Occipital lobe (tissue), 2 donors: Measurements from ENCODE around the gene PITX1. TPM values are rescaled to one million over a fixed set of nuclear protein-coding genes. Genes with fewer than 3 reads are reported as not detected.

Experiments used
- DNase-seq: peaks from one replicate; lab custom pipeline; 2025; lab: John Stamatoyannopoulos, UW
- total RNA-seq: library from RNA; depleted of rRNA; stranded (reverse); fragments of >200 nt; gene quantifications from one replicate; pipeline ENCODE4 v1.2.3, GENCODE V29; 2014

PITX1 gene
- total RNA-seq, 1 donor from 2014 or later: not detected

GRCh38 chr5:135062216-135063055 lies 28.4 kb upstream of the PITX1 start:
- no peak for DNase-seq

GRCh38 chr5:135061001-135061400 lies 27.0 kb upstream of the PITX1 start:
- DNase-seq: no peak

- DNase-seq: no peak
Measured at GRCh38 chr5:135060021-135060420, 26.0 kb upstream of the PITX1 start.

- DNase-seq: no peak
Measured at GRCh38 chr5:135059000-135059923, 25.2 kb upstream of the PITX1 start.

- no peak for DNase-seq
Measured at GRCh38 chr5:135058331-135058732, 24.3 kb upstream of the PITX1 start.

- no peak for DNase-seq
Measured at GRCh38 chr5:135057233-135057632, 23.2 kb upstream of the PITX1 start.

GRCh38 chr5:135056316-135057030 lies 22.4 kb upstream of the PITX1 start:
- DNase-seq: no peak

- no peak for DNase-seq
Measured at GRCh38 chr5:135055396-135055795, 21.4 kb upstream of the PITX1 start.

- no peak for DNase-seq
Measured at GRCh38 chr5:135054546-135054945, 20.5 kb upstream of the PITX1 start.

GRCh38 chr5:135053989-135054388 lies 20.0 kb upstream of the PITX1 start:
- no peak for DNase-seq

GRCh38 chr5:135053278-135053677 lies 19.2 kb upstream of the PITX1 start:
- no peak for DNase-seq

- DNase-seq: no peak
Measured at GRCh38 chr5:135052511-135053145, 18.6 kb upstream of the PITX1 start.

GRCh38 chr5:135051872-135052271 lies 17.8 kb upstream of the PITX1 start:
- DNase-seq: no peak

GRCh38 chr5:135051399-135051798 lies 17.4 kb upstream of the PITX1 start:
- DNase-seq: no peak

- DNase-seq: no peak
Measured at GRCh38 chr5:135050244-135050767, 16.3 kb upstream of the PITX1 start.

GRCh38 chr5:135048930-135049329 lies 14.9 kb upstream of the PITX1 start:
- DNase-seq: no peak

GRCh38 chr5:135048286-135048685 lies 14.3 kb upstream of the PITX1 start:
- DNase-seq: no peak

- no peak for DNase-seq
Measured at GRCh38 chr5:135047347-135047695, 13.3 kb upstream of the PITX1 start.

GRCh38 chr5:135046661-135047346 lies 12.8 kb upstream of the PITX1 start:
- DNase-seq: no peak

GRCh38 chr5:135045488-135045887 lies 11.5 kb upstream of the PITX1 start:
- DNase-seq: no peak

- no peak for DNase-seq
Measured at GRCh38 chr5:135042595-135042994, 8.6 kb upstream of the PITX1 start.
